ENCODE results near the gene VPS54.
"Not testable (repeated sequence)": the region's sequence is repeated elsewhere in the genome, so short reads cannot be mapped to it uniquely, and the experiment has no call there.

DNA sequence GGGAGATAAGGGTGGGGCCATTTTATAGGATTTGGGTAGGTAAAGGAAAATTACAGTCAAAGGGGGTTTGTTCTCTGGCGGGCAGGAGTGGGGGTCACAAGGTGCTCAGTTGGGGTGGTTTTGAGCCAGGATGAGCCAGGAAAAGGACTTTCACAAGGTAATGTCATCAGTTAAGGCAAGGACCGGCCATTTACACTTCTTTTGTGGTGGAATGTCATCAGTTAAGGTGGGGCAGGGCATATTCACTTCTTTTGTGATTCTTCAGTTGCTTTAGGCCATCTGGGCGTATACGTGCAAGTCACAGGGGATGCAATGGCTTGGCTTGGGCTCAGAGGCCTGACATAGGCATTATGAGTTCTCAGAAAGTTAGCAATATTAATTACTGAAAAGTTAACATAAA is 171.7 kb downstream of the VPS54 start:
- not testable (repeated sequence) for TF ChIP-seq CTCF (IDR thresholded peaks at IDR 0.05; ENCODE audit: insufficient read depth, low read depth, low read length); EZH2 (IDR thresholded peaks at IDR 0.05; ENCODE audit: insufficient read depth, low read length)

All from astrocyte (in vitro differentiated cells and primary cell).